A549 (cell line): ENCODE measurements around the gene PDGFA. TPM values are rescaled to one million over a fixed set of nuclear protein-coding genes. Genes with fewer than 3 reads are reported as not detected.

Source experiments
- ATAC-seq, 2 experiments: fragments of 200-7000 bp in 1 of 2; fragments of >200 bp in 1 of 2; cut with Nextera tagmentation in 1 of 2; cut with Tn5 transposase in 1 of 2; 3 replicates each; pipeline versions ENCODE4 v1.8.0 to v1.9.1; 2018 to 2020; ENCODE audit warnings: mild to moderate bottlenecking in 1 of 2, moderate library complexity in 1 of 2
- CTCF ChIA-PET: fragments of 300-600 bp; sonication (Branson Sonifier 250); formaldehyde crosslinking; extraction: SDS; loops from one replicate; lab custom pipeline; 2021; ENCODE audit warnings: antibody characterized with exemption, inconsistent platforms; lab: Yijun Ruan, JAX
- POLR2A ChIA-PET: fragments of 350-600 bp; formaldehyde crosslinking; extraction: SDS; loops from one replicate; lab custom pipeline; 2021; ENCODE audit warnings: antibody characterized with exemption, inconsistent platforms; lab: Yijun Ruan, JAX
- DNase-seq, 2 experiments: peaks; one replicate each; pipeline versions ENCODE4 v3.0.0 to v3.0.0-alpha.2; 2011 to 2016; ENCODE audit warnings: low read depth in 1 of 2, low spot score in 1 of 2
- FAIRE-seq: peaks from 2 replicates; lab custom pipeline; 2011; peaks lifted over from hg19 to GRCh38; lab: Jason Lieb, UNC
- H3K27ac ChIP-seq, 2 experiments: fragments of >200 bp; sonication (Bioruptor Twin); formaldehyde crosslinking; 3 replicates each; pipeline ENCODE4 v1.5.1; 2016 to 2017
- H3K4me1 ChIP-seq: fragments of >200 bp; sonication (Bioruptor Twin); formaldehyde crosslinking; 3 replicates; pipeline ENCODE4 v1.6.1; 2016
- H3K4me2 ChIP-seq: fragments of >200 bp; sonication (Bioruptor Twin); formaldehyde crosslinking; 3 replicates; pipeline ENCODE4 v1.6.1; 2016
- H3K4me3 ChIP-seq: fragments of >200 bp; sonication (Bioruptor Twin); formaldehyde crosslinking; 3 replicates; pipeline ENCODE4 v1.5.1; 2016
- H3K9me3 ChIP-seq: fragments of >200 bp; sonication (Bioruptor Twin); formaldehyde crosslinking; 3 replicates; pipeline ENCODE4 v1.6.1; 2016
- BCL3 ChIP-seq: fragments of >200 bp; sonication (Bioruptor Twin); formaldehyde crosslinking; IDR thresholded peaks from 3 replicates; pipeline ENCODE4 v1.6.1; 2016
- CBX2 ChIP-seq: fragments of 200-600 bp; sonication (generic); IDR thresholded peaks from 2 replicates; pipeline ENCODE4 v1.6.1; 2016; ENCODE audit warnings: low read depth, mild to moderate bottlenecking, borderline replicate concordance
- CBX8 ChIP-seq: fragments of 200-600 bp; sonication (generic); IDR thresholded peaks from 2 replicates; pipeline ENCODE4 v1.6.1; 2016
- E2F6 ChIP-seq: IDR thresholded peaks from 2 replicates; pipeline ENCODE4 v1.6.1; 2012; ENCODE audit warnings: low read depth, borderline replicate concordance
- EHF ChIP-seq: fragments of 250-450 bp; sonication (Bioruptor Pico); IDR thresholded peaks from 2 replicates; pipeline ENCODE4 v1.5.0; 2020; ENCODE audit warnings: mild to moderate bottlenecking
- EHMT2 ChIP-seq: fragments of 200-600 bp; sonication (generic); IDR thresholded peaks from 2 replicates; pipeline ENCODE4 v1.6.1; 2016; ENCODE audit warnings: antibody characterized with exemption, low read depth, mild to moderate bottlenecking, moderate library complexity
- ELK1 ChIP-seq: fragments of 150-350 bp; IDR thresholded peaks from 2 replicates; pipeline ENCODE4 v1.6.1; 2014; ENCODE audit warnings: low read depth, mild to moderate bottlenecking, low read length
- EP300 ChIP-seq, 2 experiments: fragments of >200 bp; sonication (Bioruptor Twin); formaldehyde crosslinking; IDR thresholded peaks; 2 replicates in 1 of 2; 3 replicates in 1 of 2; pipeline ENCODE4 v1.6.1; 2016 to 2017
- ESRRA ChIP-seq: fragments of 150-350 bp; IDR thresholded peaks from 2 replicates; pipeline ENCODE4 v1.6.1; 2014; ENCODE audit warnings: mild to moderate bottlenecking, low read length, borderline replicate concordance
- FOXS1 ChIP-seq: fragments of 250-450 bp; sonication (Bioruptor Pico); IDR thresholded peaks from 2 replicates; pipeline ENCODE4 v1.5.0; 2020; ENCODE audit warnings: mild to moderate bottlenecking, moderate library complexity
- GATA3 ChIP-seq: IDR thresholded peaks from 2 replicates; pipeline ENCODE4 v1.6.1; 2012; ENCODE audit warnings: borderline replicate concordance
- MAFK ChIP-seq: fragments of 450-650 bp; IDR thresholded peaks from 2 replicates; pipeline ENCODE4 v1.6.1; 2014; ENCODE audit not compliant: partially characterized antibody
- MAZ ChIP-seq: fragments of 150-350 bp; IDR thresholded peaks from 2 replicates; pipeline ENCODE4 v1.6.1; 2014; ENCODE audit warnings: antibody characterized with exemption, low read depth, low read length, borderline replicate concordance
- MYC ChIP-seq: IDR thresholded peaks from 2 replicates; pipeline ENCODE4 v1.6.1; 2012; ENCODE audit warnings: mild to moderate bottlenecking, inconsistent platforms, low read length, improper control_type of control experiment, borderline replicate concordance
- NFE2L2 ChIP-seq: fragments of 150-350 bp; conservative IDR thresholded peaks from 2 replicates; pipeline ENCODE4 v1.6.1; 2014; ENCODE audit warnings: low read length
- NR3C1 ChIP-seq: fragments of >200 bp; sonication (Bioruptor Twin); formaldehyde crosslinking; IDR thresholded peaks from 3 replicates; pipeline ENCODE4 v1.6.1; 2017
- RCOR1 ChIP-seq: fragments of 150-350 bp; IDR thresholded peaks from 2 replicates; pipeline ENCODE4 v1.6.1; 2014; ENCODE audit warnings: antibody characterized with exemption, low read length, low read depth
- REST ChIP-seq: fragments of 200-600 bp; sonication (generic); IDR thresholded peaks from 2 replicates; pipeline ENCODE4 v1.6.1; 2016; ENCODE audit warnings: antibody characterized with exemption, mild to moderate bottlenecking, moderate library complexity
- SREBF2 ChIP-seq: fragments of 450-650 bp; IDR thresholded peaks from 2 replicates; pipeline ENCODE4 v1.6.1; 2014; ENCODE audit warnings: mild to moderate bottlenecking, moderate library complexity
- TP53 ChIP-seq: fragments of 250-450 bp; sonication (Bioruptor Pico); IDR thresholded peaks from 2 replicates; pipeline ENCODE4 v1.5.0; 2021; ENCODE audit warnings: mild to moderate bottlenecking, moderate library complexity
- ZNF302 ChIP-seq: fragments of 250-450 bp; sonication (Bioruptor Pico); IDR thresholded peaks from 2 replicates; pipeline ENCODE4 v1.9.0; 2021; ENCODE audit warnings: inconsistent platforms, mild to moderate bottlenecking, moderate library complexity
- WGBS: methylation state at CpG from one replicate; pipeline ENCODE4 v1.1.6; 2017; ENCODE audit errors: missing lambda C conversion rate; 5-methylcytosine and 5-hydroxymethylcytosine counted together
- polyA plus RNA-seq, 4 experiments: library from polyadenylated mRNA; depleted of rRNA in 3 of 4; stranded (reverse); fragments of >200 nt; fragmentation: RNase III in 1 of 4; extraction: RNeasy Plus Mini Kit Qiagen cat#74134 plus additional on column Dnase treatment in 1 of 4; gene quantifications; 2 replicates in 3 of 4; 3 replicates in 1 of 4; pipeline ENCODE4 v1.2.3, GENCODE V29; 2011 to 2017

PDGFA gene
- polyA plus RNA-seq, 2 of the 4 experiments (the other 2 are of a cell fraction) = 12.8 to 14.9 TPM

GRCh38 chr7:465710-466400, 53.8 kb downstream of the PDGFA start:
- 69% methylated on average over 17 of the region's 17 CpGs for WGBS
- no peak overlapping the region for H3K27ac ChIP-seq
- H3K4me1 ChIP-seq = no peaks in the 10 kb centered on the region
- ATAC-seq (peak in 1 of 2 experiments; percentile 20; a peak in 1 of 6 replicates), FAIRE-seq (no peak), DNase-seq (no peak)
- ChIA-PET CTCF (no interaction called here), POLR2A (no interaction called here)
- no peak overlapping the region for H3K4me2 ChIP-seq
- no peak overlapping the region for H3K4me3 ChIP-seq
- TF ChIP-seq GATA3 (no peak), EP300 (IDR thresholded peaks at IDR 0.05) (no peak), TP53 (CRISPR knock-in tag) (no peak), NR3C1 (no peak), RCOR1 (no peak), ZNF302 (CRISPR knock-in tag) (no peak), NFE2L2 (no peak), SREBF2 (no peak), ESRRA (no peak), FOXS1 (CRISPR knock-in tag) (no peak), E2F6 (no peak)
- no peaks in the 10 kb centered on the region for H3K9me3 ChIP-seq

- ATAC-seq (peak; percentile 9 to 14; a peak in 3 of 6 replicates), FAIRE-seq (no peak), DNase-seq (no peak)
- TF ChIP-seq MYC (no peak), CBX2 (no peak), REST (no peak), BCL3 (no peak), EHMT2 (no peak), MAZ (no peak), EHF (CRISPR knock-in tag) (no peak), ESRRA (no peak), CBX8 (no peak), MAFK (no peak), ELK1 (no peak)
- no peak overlapping the region for H3K4me3 ChIP-seq
- ChIA-PET CTCF (interaction anchor here (1.5 kb wide), 1 partner anchor 18 kb away, joined by 3 read pairs; no protein-coding TSS in a partner anchor), POLR2A (no interaction called here)
- no peak overlapping the region for H3K27ac ChIP-seq
- WGBS = 76% methylated on average over 21 of the region's 34 CpGs
- H3K4me1 ChIP-seq = no peaks in the 10 kb centered on the region
- H3K4me2 ChIP-seq = no peak overlapping the region
- no peaks in the 10 kb centered on the region for H3K9me3 ChIP-seq
Measured at GRCh38 chr7:464454-465401, 54.9 kb downstream of the PDGFA start.
